Skeletal muscle satellite cell (primary cell): ENCODE results near the gene RNU7-1.
A peak's percentile ranks its signal among the peaks of the same experiment; 100 is the strongest.

Source experiments
- H3K27me3 ChIP-seq: 2 replicates; pipeline ENCODE4 v1.7.0; 2013; ENCODE audit warnings: low read length; ENCODE audit not compliant: control insufficient read depth, insufficient read depth
- H3K36me3 ChIP-seq: 2 replicates; pipeline ENCODE4 v1.7.0; 2013; ENCODE audit warnings: mild to moderate bottlenecking, control low read depth, low read length; ENCODE audit not compliant: insufficient read depth
- H3K4me1 ChIP-seq: 2 replicates; pipeline ENCODE4 v1.7.0; 2013; ENCODE audit warnings: low read length; ENCODE audit not compliant: control insufficient read depth, insufficient read depth
- H3K4me2 ChIP-seq: 2 replicates; pipeline ENCODE4 v1.7.0; 2013; ENCODE audit warnings: mild to moderate bottlenecking, low read length
- H3K4me3 ChIP-seq: 2 replicates; pipeline ENCODE4 v1.7.0; 2013; ENCODE audit warnings: low read length
- H3K9ac ChIP-seq: 2 replicates; pipeline ENCODE4 v1.7.0; 2013; ENCODE audit warnings: mild to moderate bottlenecking, low read depth, low read length, moderate library complexity
- H3K9me3 ChIP-seq: replicated peaks from 2 replicates; pipeline ENCODE4 v1.7.0; 2013; ENCODE audit warnings: mild to moderate bottlenecking, control low read depth, low read length

The RNU7-1 gene

GRCh38 chr12:6921996-6922946, 21.3 kb upstream of the RNU7-1 start:
- H3K9me3 ChIP-seq, result no peaks in the 10 kb centered on the region
- H3K27me3 ChIP-seq, result no peaks in the 10 kb centered on the region
- H3K4me2 ChIP-seq, result no peak overlapping the region
- peaks cover 32% of the 10 kb centered on the region for H3K4me1 ChIP-seq
- no peak overlapping the region for H3K4me3 ChIP-seq
- peaks cover 16% of the 10 kb centered on the region for H3K36me3 ChIP-seq
- H3K9ac ChIP-seq, result no peak overlapping the region

- H3K27me3 ChIP-seq, result no peaks in the 10 kb centered on the region
- H3K4me2 ChIP-seq, result no peak overlapping the region
- H3K4me3 ChIP-seq, result no peak overlapping the region
- H3K9ac ChIP-seq, result no peak overlapping the region
- peaks cover 11% of the 10 kb centered on the region for H3K36me3 ChIP-seq
- no peaks in the 10 kb centered on the region for H3K9me3 ChIP-seq
- peaks cover 28% of the 10 kb centered on the region for H3K4me1 ChIP-seq
Measured at GRCh38 chr12:6923003-6923732, 20.4 kb upstream of the RNU7-1 start.

DNA sequence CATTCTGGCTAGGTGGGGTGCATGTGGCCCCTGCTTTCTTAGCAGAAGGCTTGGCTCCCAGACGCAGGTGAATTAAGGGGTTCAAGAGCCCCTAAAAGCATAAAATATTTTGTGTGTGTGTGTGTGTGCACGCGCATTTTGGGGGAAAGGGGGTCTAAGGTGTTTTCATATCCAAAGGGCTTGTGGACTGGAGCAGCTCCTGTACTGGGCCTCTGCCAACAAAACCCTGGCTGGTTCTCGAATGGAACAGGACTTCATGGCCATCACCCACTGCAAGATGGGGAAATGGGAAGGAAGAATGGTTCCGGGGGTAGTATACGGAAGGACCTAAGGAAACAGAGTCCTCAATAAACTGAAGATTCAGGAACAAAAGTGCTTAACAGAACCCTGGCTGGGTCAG, 19.8 kb upstream of the RNU7-1 start:
- Histone ChIP-seq H3K27me3 (no peaks in the 10 kb centered on the region), H3K9me3 (no peaks in the 10 kb centered on the region), H3K4me2 (peak overlapping the region; percentile 80), H3K4me1 (peaks cover 28% of the 10 kb centered on the region), H3K9ac (no peak overlapping the region), H3K36me3 (peaks cover 11% of the 10 kb centered on the region), H3K4me3 (no peak overlapping the region)

GRCh38 chr12:6925239-6925539, 18.4 kb upstream of the RNU7-1 start:
- no peaks in the 10 kb centered on the region for H3K27me3 ChIP-seq
- peaks cover 39% of the 10 kb centered on the region for H3K4me1 ChIP-seq
- no peaks in the 10 kb centered on the region for H3K9me3 ChIP-seq
- peak overlapping the region; percentile 78 for H3K9ac ChIP-seq
- H3K36me3 ChIP-seq, result peaks cover 11% of the 10 kb centered on the region
- peak overlapping the region; percentile 87 for H3K4me3 ChIP-seq
- peak overlapping the region; percentile 80 for H3K4me2 ChIP-seq

DNA sequence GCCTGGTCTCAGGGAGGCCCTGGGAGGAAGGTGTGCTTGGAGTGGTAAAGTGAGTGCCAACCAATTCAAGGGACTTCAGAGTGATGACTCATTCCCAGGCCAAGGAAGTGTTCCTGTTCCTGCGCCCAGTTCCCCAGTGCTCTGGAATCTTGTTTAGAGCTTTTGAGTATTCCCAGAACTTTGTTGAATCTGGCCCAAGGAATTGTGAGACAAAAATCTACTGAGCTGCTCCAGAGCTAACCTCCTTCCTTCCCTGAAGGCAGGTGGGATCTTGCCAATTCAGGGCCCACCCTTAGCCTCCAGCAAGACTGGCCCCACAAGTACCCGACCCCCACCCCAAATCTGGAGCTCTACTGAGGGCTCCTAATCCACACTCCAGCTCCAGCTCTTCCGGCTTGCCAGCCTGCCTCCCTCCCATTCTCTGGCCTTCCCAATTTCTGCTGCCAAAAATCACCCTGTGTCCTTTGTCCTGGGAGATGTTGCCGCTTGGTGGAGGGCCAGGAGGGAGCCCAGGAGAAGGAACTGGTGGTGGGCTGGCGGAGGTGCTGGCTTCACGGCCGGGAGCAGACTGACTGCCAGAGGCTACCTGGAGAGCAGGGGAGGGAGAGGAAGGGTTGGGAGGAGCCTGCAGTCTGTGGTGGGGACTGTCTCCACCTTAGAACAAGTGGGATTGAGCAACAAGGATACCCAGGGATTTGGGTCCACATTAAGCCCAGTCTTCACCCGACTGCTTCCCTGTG, 17.9 kb upstream of the RNU7-1 start:
- H3K4me2 ChIP-seq, result peak overlapping the region; percentile 80
- H3K9ac ChIP-seq, result peak overlapping the region; percentile 78
- H3K9me3 ChIP-seq, result no peaks in the 10 kb centered on the region
- peak overlapping the region; percentile 87 for H3K4me3 ChIP-seq
- H3K27me3 ChIP-seq, result no peaks in the 10 kb centered on the region
- H3K4me1 ChIP-seq, result peaks cover 41% of the 10 kb centered on the region
- peaks cover 11% of the 10 kb centered on the region for H3K36me3 ChIP-seq

GRCh38 chr12:6927379-6928021, 16.1 kb upstream of the RNU7-1 start, which contains the start of gene ATN1:
TSS of gene ATN1 (plus strand) at chr12:6927959. CDS start at chr12:6934002, 6,043 bp downstream.
- peaks cover 3% of the 10 kb centered on the region for H3K36me3 ChIP-seq
- peak within 1 kb of the TSS; percentile 94 for H3K4me3 ChIP-seq
- peak within 1 kb of the TSS; percentile 92 for H3K4me2 ChIP-seq
- H3K27me3 ChIP-seq, result no peaks in the 10 kb centered on the region
- no peaks in the 10 kb centered on the region for H3K9me3 ChIP-seq
- peaks cover 45% of the 10 kb centered on the region for H3K4me1 ChIP-seq
- H3K9ac ChIP-seq, result peak within 1 kb of the TSS; percentile 93

DNA sequence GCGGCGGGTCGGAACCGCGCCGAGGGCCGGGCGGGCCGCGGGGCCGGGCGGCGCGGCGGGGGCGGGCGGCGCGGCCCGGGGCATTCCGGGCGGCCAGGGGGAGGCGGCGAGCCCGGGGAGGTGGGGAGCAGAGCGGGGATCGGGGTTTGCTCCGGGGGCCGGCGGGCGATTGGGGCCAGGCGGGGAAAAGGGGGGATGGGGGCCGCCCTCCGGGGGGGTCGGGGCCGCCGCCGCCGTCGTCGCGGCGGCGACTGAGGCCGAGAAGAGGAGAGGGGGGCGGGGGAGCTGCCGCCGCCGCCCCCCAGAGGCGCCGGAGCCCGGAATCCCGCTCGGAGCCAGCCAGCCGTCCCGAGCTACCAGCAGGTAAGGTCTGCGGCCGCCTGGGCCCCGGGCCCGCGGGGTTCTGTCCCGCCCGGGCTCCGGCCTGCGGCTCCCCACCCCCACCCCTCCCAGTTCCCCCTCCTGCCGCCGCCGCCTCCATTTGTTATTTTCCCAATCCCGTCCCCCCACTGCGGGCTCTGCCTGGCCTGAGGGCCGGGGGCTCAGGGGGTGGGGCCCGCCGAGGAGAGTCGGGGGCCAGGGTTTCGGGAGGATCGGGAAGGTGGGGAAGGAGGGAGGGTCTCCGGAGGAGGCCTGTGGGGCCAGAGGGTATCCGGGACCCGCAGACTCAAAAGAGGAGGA, 15.5 kb upstream of the RNU7-1 start:
- peak overlapping the region; percentile 92 for H3K4me2 ChIP-seq
- no peaks in the 10 kb centered on the region for H3K27me3 ChIP-seq
- peaks cover 6% of the 10 kb centered on the region for H3K36me3 ChIP-seq
- peaks cover 45% of the 10 kb centered on the region for H3K4me1 ChIP-seq
- H3K4me3 ChIP-seq, result peak overlapping the region; percentile 94
- H3K9ac ChIP-seq, result peak overlapping the region; percentile 93
- H3K9me3 ChIP-seq, result no peaks in the 10 kb centered on the region

GRCh38 chr12:6928703-6929407, 14.8 kb upstream of the RNU7-1 start:
- H3K9ac ChIP-seq, result peak overlapping the region; percentile 93
- H3K9me3 ChIP-seq, result no peaks in the 10 kb centered on the region
- peaks cover 52% of the 10 kb centered on the region for H3K4me1 ChIP-seq
- H3K36me3 ChIP-seq, result peaks cover 12% of the 10 kb centered on the region
- peak overlapping the region; percentile 94 for H3K4me3 ChIP-seq
- no peaks in the 10 kb centered on the region for H3K27me3 ChIP-seq
- H3K4me2 ChIP-seq, result peak overlapping the region; percentile 92

DNA sequence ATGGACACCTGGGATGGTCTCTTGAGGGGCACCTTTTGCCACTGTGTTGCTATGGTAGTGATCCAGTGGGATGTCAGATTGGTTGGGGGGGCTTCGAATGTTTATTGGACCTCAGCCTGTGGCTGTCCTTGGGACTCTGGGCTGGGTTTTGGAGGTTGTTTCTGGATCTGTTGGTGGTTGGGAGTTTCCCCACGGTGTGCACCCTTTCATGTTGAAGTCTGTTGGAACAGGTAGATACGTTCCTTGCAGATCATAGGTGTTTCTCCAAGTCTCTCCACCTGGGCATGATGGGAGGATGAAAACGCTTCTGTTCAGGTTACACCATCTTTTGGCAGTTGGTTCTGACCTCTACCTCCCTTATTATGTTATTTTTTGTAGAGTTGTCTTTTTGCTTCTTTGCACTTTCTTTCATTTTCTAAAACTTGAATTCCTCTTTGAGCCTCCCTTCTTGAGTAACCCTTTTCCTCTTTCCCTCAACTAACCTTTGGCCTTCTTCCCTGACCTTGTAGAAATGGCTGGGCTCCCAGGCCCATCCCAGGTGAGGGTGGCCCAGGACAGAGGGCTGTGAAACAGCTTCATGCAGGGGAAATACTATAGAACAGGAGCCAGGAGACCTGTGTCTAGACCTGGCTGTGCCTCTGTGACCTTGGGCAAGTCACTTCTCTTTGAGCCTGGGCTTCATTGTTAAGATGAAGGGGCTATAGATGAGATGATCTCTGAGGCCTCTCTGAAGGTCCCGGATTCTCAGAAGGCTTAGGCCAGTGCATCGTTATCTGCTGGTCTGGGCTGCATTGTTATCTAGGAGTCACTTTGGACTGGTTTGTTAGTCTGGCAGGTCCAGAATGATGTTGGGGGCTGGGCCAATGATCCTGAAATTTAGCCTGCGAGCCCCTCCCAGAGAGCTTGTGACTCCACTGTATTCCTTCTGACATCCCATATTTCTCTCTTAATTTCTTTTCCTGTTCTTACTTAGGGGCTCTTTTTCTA, 13.9 kb upstream of the RNU7-1 start:
- Histone ChIP-seq H3K9ac (peak overlapping the region; percentile 93), H3K27me3 (no peaks in the 10 kb centered on the region), H3K4me1 (peaks cover 56% of the 10 kb centered on the region), H3K9me3 (no peaks in the 10 kb centered on the region), H3K36me3 (peaks cover 22% of the 10 kb centered on the region), H3K4me2 (peak overlapping the region; percentile 92), H3K4me3 (peak overlapping the region; percentile 94)
